Ecto neural progenitor cell (in vitro differentiated cells): ENCODE measurements around the gene LTBP1.

ENCODE experiments used
- DNase-seq: peaks from one replicate; pipeline ENCODE4 v3.0.0-alpha.2; 2018; ENCODE audit warnings: low spot score

The LTBP1 gene

DNA sequence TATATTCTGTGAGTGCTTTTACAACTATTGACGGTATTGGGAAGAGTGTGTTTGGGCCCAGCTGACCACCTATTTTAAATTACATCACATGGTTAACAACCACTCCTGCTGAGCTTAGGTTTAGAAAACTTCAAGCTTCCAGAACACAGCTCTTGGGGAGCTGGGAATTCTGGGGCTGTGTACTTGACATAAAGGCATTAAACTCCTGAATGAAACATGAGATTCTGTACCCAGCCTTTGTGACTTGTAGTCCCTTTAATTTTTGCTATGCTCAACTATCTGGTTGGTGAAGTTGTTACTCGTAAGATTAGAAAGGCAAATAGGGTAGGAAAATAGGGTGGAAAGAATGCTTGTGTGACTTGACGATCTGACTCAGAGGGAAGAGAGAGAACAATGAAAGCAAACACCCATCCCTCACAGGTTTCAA, 66.9 kb downstream of the LTBP1 start:
- DNase-seq, result no peak

DNA sequence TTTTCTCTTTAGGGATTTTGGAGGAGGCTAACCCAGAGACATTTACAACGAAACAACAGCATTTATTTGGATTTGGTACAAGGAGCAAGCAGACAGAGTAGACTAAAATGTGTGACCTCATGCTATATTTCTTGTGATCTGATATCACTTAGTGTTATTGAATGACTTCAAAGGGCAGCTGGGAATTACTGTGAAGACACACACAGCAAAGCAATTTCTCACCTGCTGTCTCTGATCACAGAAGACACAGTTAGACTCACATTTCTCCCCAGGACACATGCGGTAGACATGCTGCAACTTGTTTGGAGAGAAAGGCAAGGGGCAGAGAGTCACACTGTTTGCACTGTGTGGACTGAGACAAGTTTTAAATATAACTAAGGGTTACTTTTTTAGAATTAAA, 67.5 kb downstream of the LTBP1 start:
- no peak for DNase-seq

GRCh38 chr2:33015421-33016142, 68.8 kb downstream of the LTBP1 start:
- no peak for DNase-seq

DNA sequence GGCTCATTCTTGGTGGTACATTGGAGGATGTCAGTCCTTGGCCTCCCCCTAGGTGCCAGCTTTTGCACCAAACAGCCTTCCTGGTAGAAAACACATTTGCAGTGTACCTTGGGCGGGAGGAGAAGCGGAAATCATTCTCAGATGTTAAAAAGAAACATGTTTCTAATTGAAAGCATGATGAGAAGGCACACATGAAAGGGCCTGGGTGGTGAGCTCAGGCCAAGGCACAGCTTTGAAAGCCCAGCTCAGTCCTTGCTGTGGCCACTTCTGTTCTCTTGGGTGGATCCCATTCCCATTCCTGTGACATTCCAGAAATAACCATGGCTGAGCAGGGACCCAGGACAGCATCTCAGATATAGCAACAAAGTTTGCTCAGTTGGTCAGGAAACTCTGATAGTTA, 71.5 kb downstream of the LTBP1 start:
- DNase-seq, result no peak

DNA sequence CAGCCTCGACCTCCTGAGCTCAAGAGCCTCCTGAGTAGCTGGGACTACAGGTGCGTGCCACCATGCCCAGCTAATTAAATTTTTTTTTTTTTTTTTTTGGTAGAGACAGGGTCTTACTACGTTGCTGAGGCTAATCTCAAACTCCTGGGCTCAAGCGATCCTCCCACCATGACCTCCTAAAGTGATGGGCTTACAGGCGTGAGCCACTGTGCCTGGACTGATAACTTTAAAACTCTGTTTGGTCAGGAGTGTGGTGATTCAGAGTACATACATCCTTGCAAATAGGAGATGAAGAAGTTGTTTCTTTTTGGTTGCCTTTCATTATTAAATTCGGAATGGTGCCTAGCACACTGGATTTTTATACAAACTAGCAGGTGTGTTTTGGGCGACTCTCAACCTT, 73.0 kb downstream of the LTBP1 start:
- no peak for DNase-seq

- no peak for DNase-seq
Measured at GRCh38 chr2:33020883-33021282, 74.1 kb downstream of the LTBP1 start.

DNA sequence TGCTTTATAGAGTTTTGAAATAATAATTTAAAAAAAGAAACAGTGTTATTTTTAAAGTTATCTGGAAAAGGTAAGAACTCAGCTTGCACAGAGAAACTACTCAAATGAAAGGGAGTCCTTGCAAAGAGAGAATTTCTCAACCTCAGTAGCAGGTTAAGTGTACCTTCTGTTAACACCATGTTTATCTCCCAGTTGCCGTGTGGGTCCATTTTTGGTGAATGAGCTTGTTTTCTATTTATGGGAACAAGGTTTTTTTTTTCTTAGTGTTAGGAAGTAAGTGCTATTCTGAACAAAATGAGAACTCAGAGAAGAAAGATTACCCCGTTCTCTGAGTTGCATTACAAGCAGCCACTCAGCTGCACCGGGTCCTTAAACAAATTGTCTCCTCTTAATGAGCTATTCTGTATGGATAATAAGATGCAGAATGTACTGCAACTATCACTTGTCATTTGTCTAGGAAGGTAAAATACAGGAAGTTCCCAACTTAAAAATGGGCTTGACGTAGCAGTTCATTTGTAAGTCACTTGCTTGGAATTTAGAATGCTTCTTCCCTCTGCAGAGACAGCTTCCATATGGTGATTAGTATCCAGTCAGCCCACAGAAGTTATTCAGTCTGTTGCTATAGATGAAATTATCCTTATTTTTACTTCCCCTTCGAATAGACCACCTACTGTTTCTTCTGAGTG, 74.9 kb downstream of the LTBP1 start:
- no peak for DNase-seq

DNA sequence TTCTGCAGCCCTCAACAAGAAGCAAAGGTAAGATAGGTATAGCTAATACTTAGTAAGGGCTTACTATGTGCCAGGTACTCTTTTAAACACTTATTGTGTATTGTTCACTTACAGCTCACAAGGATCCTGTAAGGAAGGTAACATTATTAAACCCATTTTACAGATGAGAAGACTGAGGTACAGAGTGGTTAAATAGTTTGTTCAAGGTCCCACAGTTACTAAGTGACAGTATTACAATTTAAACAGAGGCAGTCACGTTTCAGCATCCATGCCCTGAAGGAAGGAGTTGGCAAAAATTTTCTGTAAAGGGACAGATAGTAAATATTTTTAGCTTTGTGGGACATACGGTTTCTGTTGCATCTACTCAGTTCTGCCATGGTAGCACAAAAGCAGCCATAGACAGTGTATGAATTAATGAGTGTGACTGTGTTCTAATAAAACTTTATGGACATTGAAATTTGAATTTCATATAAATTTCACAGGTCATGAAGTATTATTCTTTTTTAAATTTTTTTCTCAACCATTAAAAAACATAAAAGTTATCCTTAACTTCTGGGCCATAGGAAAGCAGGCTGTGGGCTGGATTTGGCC, 75.7 kb downstream of the LTBP1 start:
- no peak for DNase-seq

DNA sequence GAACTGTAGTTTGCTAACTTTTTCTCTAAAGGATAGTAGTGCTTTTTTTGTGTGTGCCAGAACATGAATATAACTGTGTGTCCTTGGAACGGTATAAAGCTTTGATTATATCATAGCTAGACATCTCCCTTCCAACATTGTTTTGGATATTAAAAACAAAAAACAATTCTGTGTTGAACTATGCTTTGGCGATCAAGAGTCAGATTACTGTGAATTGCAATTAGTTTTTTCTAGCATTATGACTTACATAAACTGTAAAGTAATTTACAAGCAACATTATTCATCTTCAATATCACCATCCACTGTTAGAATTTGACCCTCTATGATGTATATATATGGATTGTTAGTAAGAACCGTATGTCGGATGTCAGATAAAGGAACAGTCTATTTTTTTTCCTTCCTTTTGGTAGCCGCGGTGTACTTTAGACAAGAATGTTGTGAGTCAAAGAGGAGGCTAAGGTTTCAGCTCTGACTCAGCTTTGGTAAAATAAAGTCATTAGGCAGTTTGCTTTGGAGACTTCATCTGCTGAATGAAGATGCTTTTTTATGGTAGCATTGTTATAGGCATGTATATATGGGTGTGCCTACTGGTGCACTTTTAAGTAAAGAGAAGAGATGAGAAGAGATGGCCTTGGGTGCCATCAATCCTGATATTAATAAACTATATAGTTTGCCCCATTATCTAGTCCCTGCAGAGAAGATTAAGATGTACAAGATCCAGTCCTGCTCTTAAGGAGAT, 76.4 kb downstream of the LTBP1 start:
- no peak for DNase-seq

- DNase-seq, result no peak
Measured at GRCh38 chr2:33023728-33024500, 77.2 kb downstream of the LTBP1 start.

DNA sequence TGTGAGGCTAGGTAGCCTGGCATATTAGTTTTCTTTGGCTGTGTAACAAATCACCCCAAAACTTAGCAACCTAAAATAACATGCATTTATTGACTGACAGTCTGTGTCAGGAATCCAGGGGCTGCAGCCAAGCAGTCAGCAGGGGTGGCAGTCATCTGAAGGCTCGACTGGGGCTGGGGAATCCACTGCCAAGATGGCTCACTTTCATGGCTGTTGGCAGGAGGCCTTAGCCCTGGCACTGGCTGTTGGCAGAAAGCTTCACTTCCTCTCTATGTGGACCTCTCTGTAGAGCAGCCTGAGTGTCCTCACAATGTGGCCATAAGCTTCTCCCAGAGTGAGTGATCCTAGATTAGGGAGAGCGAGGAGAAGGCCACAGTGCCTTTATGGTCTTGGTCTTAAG, 78.0 kb downstream of the LTBP1 start:
- DNase-seq, result no peak

- DNase-seq, result no peak
Measured at GRCh38 chr2:33029459-33029858, 82.7 kb downstream of the LTBP1 start.

- no peak for DNase-seq
Measured at GRCh38 chr2:33029926-33030325, 83.2 kb downstream of the LTBP1 start.

GRCh38 chr2:33030326-33030725, 83.6 kb downstream of the LTBP1 start:
- DNase-seq, result no peak

- DNase-seq, result no peak
Measured at GRCh38 chr2:33032245-33032644, 85.5 kb downstream of the LTBP1 start.

DNA sequence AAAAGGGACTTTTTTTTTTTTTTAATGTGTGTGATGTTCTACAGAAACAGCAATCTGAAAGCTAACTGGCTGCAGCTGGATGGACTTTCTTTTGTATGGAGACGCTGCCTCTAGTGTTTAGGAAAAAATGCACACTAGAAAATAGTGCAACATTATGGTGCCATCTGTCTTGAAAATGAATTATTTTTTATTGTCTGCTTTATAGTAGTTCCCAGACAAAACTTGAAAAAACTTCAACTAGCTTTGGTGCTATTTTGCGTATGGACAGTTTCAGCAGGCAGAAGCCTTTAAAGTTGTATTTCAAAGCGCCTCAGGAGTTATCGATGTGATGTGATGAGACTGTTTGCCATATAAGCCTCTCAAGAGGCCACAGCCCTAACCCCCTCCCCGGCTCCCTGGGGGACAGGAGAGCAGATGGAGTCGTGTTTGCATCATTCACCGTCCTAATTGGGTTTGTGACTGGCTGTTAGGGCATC, 86.9 kb downstream of the LTBP1 start:
- DNase-seq, result no peak

- DNase-seq, result no peak
Measured at GRCh38 chr2:33034784-33035183, 88.0 kb downstream of the LTBP1 start.

- no peak for DNase-seq
Measured at GRCh38 chr2:33038230-33038629, 91.5 kb downstream of the LTBP1 start.

- DNase-seq, result no peak
Measured at GRCh38 chr2:33038799-33039198, 92.0 kb downstream of the LTBP1 start.

GRCh38 chr2:33040541-33040940, 93.8 kb downstream of the LTBP1 start:
- DNase-seq, result no peak

- DNase-seq, result no peak
Measured at GRCh38 chr2:33042265-33042664, 95.5 kb downstream of the LTBP1 start.

- DNase-seq, result no peak
Measured at GRCh38 chr2:33042819-33043218, 96.1 kb downstream of the LTBP1 start.
